H1 (cell line): ENCODE data around the gene DLGAP3. TPM values are rescaled to one million over a fixed set of nuclear protein-coding genes. Genes with fewer than 3 reads are reported as not detected.

Source experiments
- CTCF ChIA-PET: fragments of 300-600 bp; sonication (Branson Sonifier 250); formaldehyde crosslinking; loops from one replicate; lab custom pipeline; 2021; ENCODE audit not compliant: partially characterized antibody; lab: Charles Lee
- POLR2A ChIA-PET: fragments of 300-600 bp; sonication (Branson Sonifier 250); formaldehyde crosslinking; loops from one replicate; lab custom pipeline; 2021; ENCODE audit warnings: inconsistent platforms; ENCODE audit not compliant: partially characterized antibody; lab: Charles Lee
- DNase-seq, 2 experiments: peaks; one replicate each; pipeline versions ENCODE4 v3.0.0 to v3.0.0-alpha.2; 2010 to 2022; ENCODE audit warnings: low spot score in 2 of 2, low read depth in 1 of 2, mixed read lengths in 1 of 2
- FAIRE-seq: peaks from 2 replicates; lab custom pipeline; 2011; peaks lifted over from hg19 to GRCh38; lab: Jason Lieb, UNC
- H2AFZ ChIP-seq: 2 replicates; pipeline ENCODE4 v1.8.1; 2012; ENCODE audit warnings: low read length, inconsistent platforms
- H2AK5ac ChIP-seq: 2 replicates; pipeline ENCODE4 v1.6.1; 2013; ENCODE audit warnings: low read depth, low read length
- H2BK120ac ChIP-seq: replicated peaks from 2 replicates; pipeline ENCODE3; 2013; ENCODE audit warnings: low read depth, low read length, inconsistent platforms
- H2BK12ac ChIP-seq: 2 replicates; pipeline ENCODE4 v1.6.1; 2013; ENCODE audit warnings: low read depth, low read length
- H2BK15ac ChIP-seq: 2 replicates; pipeline ENCODE4 v1.6.1; 2013; ENCODE audit warnings: low read length
- H2BK20ac ChIP-seq: 2 replicates; pipeline ENCODE4 v1.6.1; 2013; ENCODE audit warnings: low read length
- H2BK5ac ChIP-seq: 2 replicates; pipeline ENCODE4 v1.6.1; 2013; ENCODE audit warnings: low read depth, low read length
- H3K14ac ChIP-seq: 2 replicates; pipeline ENCODE4 v1.6.1; 2013; ENCODE audit warnings: inconsistent platforms; ENCODE audit not compliant: insufficient read length
- H3K18ac ChIP-seq: 2 replicates; pipeline ENCODE4 v1.6.1; 2013; ENCODE audit warnings: low read length; ENCODE audit errors: extremely low read depth
- H3K23ac ChIP-seq: 2 replicates; pipeline ENCODE4 v1.6.1; 2013; ENCODE audit warnings: inconsistent platforms; ENCODE audit not compliant: insufficient read length
- H3K23me2 ChIP-seq: 2 replicates; pipeline ENCODE4 v1.6.1; 2013; ENCODE audit warnings: low read depth, low read length
- H3K27ac ChIP-seq: 2 replicates; pipeline ENCODE4 v1.6.1; 2011; ENCODE audit warnings: low read depth, low read length, inconsistent platforms
- H3K27me3 ChIP-seq, 4 experiments: replicated peaks in 1 of 4; 1 replicate in 1 of 4; 2 replicates in 3 of 4; pipeline versions ENCODE4 v1.6.1 to v1.8.1; 2011 to 2013; ENCODE audit warnings: low read length in 3 of 4, mild to moderate bottlenecking in 3 of 4, inconsistent platforms in 2 of 4, mixed read lengths in 2 of 4, moderate library complexity in 1 of 4; ENCODE audit not compliant: control insufficient read depth in 3 of 4, insufficient read depth in 3 of 4; ENCODE audit errors: extremely low read depth in 1 of 4
- H3K36me3 ChIP-seq, 4 experiments: 2 replicates each; pipeline versions ENCODE4 v1.6.1 to v1.8.1; 2011 to 2013; ENCODE audit warnings: mild to moderate bottlenecking in 4 of 4, low read length in 3 of 4, moderate library complexity in 2 of 4, control low read depth in 1 of 4, inconsistent platforms in 1 of 4; ENCODE audit not compliant: insufficient read depth in 4 of 4, control insufficient read depth in 2 of 4
- H3K4ac ChIP-seq: replicated peaks from 2 replicates; pipeline ENCODE3; 2013; ENCODE audit warnings: low read length, low read depth, mixed read lengths, inconsistent platforms; ENCODE audit not compliant: insufficient read length
- H3K4me1 ChIP-seq, 4 experiments: replicated peaks in 1 of 4; 1 replicate in 1 of 4; 2 replicates in 3 of 4; pipeline versions ENCODE4 v1.6.1 to v1.8.1; 2011 to 2013; ENCODE audit warnings: low read length in 3 of 4, inconsistent platforms in 2 of 4, mixed read lengths in 1 of 4; ENCODE audit not compliant: insufficient read depth in 4 of 4, control insufficient read depth in 3 of 4
- H3K4me2 ChIP-seq, 2 experiments: 2 replicates each; pipeline versions ENCODE4 v1.6.1 to v1.8.1; 2011 to 2013; ENCODE audit warnings: low read depth in 2 of 2, low read length in 2 of 2, control low read depth in 1 of 2, inconsistent platforms in 1 of 2, mild to moderate bottlenecking in 1 of 2; ENCODE audit not compliant: insufficient read depth in 1 of 2
- H3K4me3 ChIP-seq, 4 experiments: fragments of 200-600, 300-600 bp in 1 of 4; sonication (generic), shearing (Covaris generic), sonication (Bioruptor Twin) in 1 of 4; 2 replicates each; pipeline versions ENCODE4 v1.5.1 to v1.8.1; 2011 to 2016; ENCODE audit warnings: low read length in 4 of 4, low read depth in 3 of 4, control low read depth in 2 of 4, inconsistent platforms in 2 of 4, mild to moderate bottlenecking in 2 of 4, mixed read lengths in 1 of 4, moderate library complexity in 1 of 4; ENCODE audit not compliant: insufficient read depth in 2 of 4; ENCODE audit errors: extremely low read depth in 1 of 4
- H3K56ac ChIP-seq: replicated peaks from 2 replicates; pipeline ENCODE3; 2013; ENCODE audit warnings: low read depth, mild to moderate bottlenecking, mixed read lengths, low read length, inconsistent platforms; ENCODE audit not compliant: insufficient read length
- H3K79me1 ChIP-seq: 2 replicates; pipeline ENCODE4 v1.6.1; 2013; ENCODE audit warnings: low read depth, low read length, control low read depth
- H3K79me2 ChIP-seq, 2 experiments: 2 replicates each; pipeline versions ENCODE4 v1.6.1 to v1.8.1; 2012 to 2013; ENCODE audit warnings: low read length in 2 of 2, mild to moderate bottlenecking in 2 of 2, inconsistent platforms in 1 of 2; ENCODE audit not compliant: insufficient read depth in 2 of 2, control insufficient read depth in 1 of 2
- H3K9ac ChIP-seq, 4 experiments: replicated peaks in 1 of 4; 1 replicate in 1 of 4; 2 replicates in 3 of 4; pipeline versions ENCODE4 v1.6.1 to v1.8.1; 2011 to 2013; ENCODE audit warnings: low read depth in 3 of 4, low read length in 3 of 4, control low read depth in 2 of 4, mild to moderate bottlenecking in 2 of 4, moderate library complexity in 2 of 4, inconsistent platforms in 1 of 4; ENCODE audit errors: extremely low read depth in 1 of 4
- H3K9me3 ChIP-seq, 2 experiments: 2 replicates each; pipeline versions ENCODE4 v1.6.1 to v1.8.1; 2012 to 2013; ENCODE audit warnings: mild to moderate bottlenecking in 2 of 2, moderate library complexity in 2 of 2, control low read depth in 1 of 2, inconsistent platforms in 1 of 2, low read depth in 1 of 2, low read length in 1 of 2, mixed read lengths in 1 of 2; ENCODE audit not compliant: insufficient read depth in 2 of 2
- H4K20me1 ChIP-seq, 2 experiments: replicated peaks in 1 of 2; 2 replicates each; pipeline versions ENCODE3 to v1.8.1; 2011 to 2013; ENCODE audit warnings: inconsistent platforms in 2 of 2, low read length in 2 of 2, mild to moderate bottlenecking in 1 of 2; ENCODE audit not compliant: insufficient read depth in 2 of 2, control insufficient read depth in 1 of 2
- H4K5ac ChIP-seq: 2 replicates; pipeline ENCODE4 v1.6.1; 2013; ENCODE audit warnings: low read length, low read depth, mixed read lengths, inconsistent platforms; ENCODE audit not compliant: insufficient read length
- H4K8ac ChIP-seq: 2 replicates; pipeline ENCODE4 v1.8.0; 2013; ENCODE audit warnings: mild to moderate bottlenecking, moderate library complexity, low read length, inconsistent platforms; ENCODE audit not compliant: insufficient read depth; ENCODE audit errors: extremely low read depth
- H4K91ac ChIP-seq: replicated peaks from 2 replicates; pipeline ENCODE3; 2013; ENCODE audit warnings: low read length, mixed read lengths, inconsistent platforms; ENCODE audit not compliant: insufficient read length
- CBX8 ChIP-seq: fragments of 300-800, 300-1000 bp; sonication (generic); IDR thresholded peaks from 2 replicates; pipeline ENCODE4 v1.7.1; 2016; ENCODE audit warnings: low read depth, low read length, borderline replicate concordance
- CHD1 ChIP-seq: IDR thresholded peaks from 2 replicates; pipeline ENCODE4 v1.6.1; 2012; ENCODE audit warnings: low read depth, low read length, improper control_type of control experiment
- MAFK ChIP-seq: IDR thresholded peaks from 2 replicates; pipeline ENCODE4 v1.6.1; 2012; ENCODE audit warnings: low read depth, mild to moderate bottlenecking, improper control_type of control experiment, low read length
- PHF8 ChIP-seq: fragments of 200-600 bp; sonication (generic); conservative IDR thresholded peaks from 2 replicates; pipeline ENCODE4 v1.7.1; 2012; ENCODE audit warnings: low read depth, mild to moderate bottlenecking, inconsistent platforms, low read length, moderate library complexity
- SP4 ChIP-seq: IDR thresholded peaks from 2 replicates; pipeline ENCODE4 v1.6.1; 2012; ENCODE audit warnings: low read length, inconsistent platforms
- TAF1 ChIP-seq: IDR thresholded peaks from 2 replicates; pipeline ENCODE4 v1.6.1; 2011; ENCODE audit warnings: mild to moderate bottlenecking, low read depth, low read length
- WGBS, 2 experiments: shearing (Covaris generic) in 1 of 2; methylation state at CpG; one replicate each; pipeline versions ENCODE4 v1.1.6 to v1.1.7; 2013 to 2015; ENCODE audit warnings: low lambda C conversion rate in 2 of 2, mixed read lengths in 2 of 2, inconsistent platforms in 1 of 2, low coverage in 1 of 2, missing lambda C conversion rate in 1 of 2; ENCODE audit not compliant: insufficient replicate concordance in 2 of 2, insufficient coverage in 1 of 2, insufficient read length in 1 of 2; ENCODE audit errors: extremely low coverage in 1 of 2, missing lambda C conversion rate in 1 of 2; 5-methylcytosine and 5-hydroxymethylcytosine counted together
- polyA plus RNA-seq, 7 experiments: library from polyadenylated mRNA; depleted of rRNA in 3 of 7; stranded (reverse) in 5 of 7; unstranded in 2 of 7; fragments of >200 nt in 5 of 7; fragments of 200-250 nt in 2 of 7; gene quantifications; 1 replicate in 5 of 7; 2 replicates in 1 of 7; 4 replicates in 1 of 7; pipeline versions ENCODE4 v1.2.1 to v1.2.3, GENCODE V29; 2011 to 2013; ENCODE audit warnings: missing spikeins in 2 of 7, mixed read lengths in 2 of 7
- total RNA-seq: library from RNA; stranded (reverse); fragmentation: NEBNext Ultra II Directional; extraction: Animal tissue kit (Norgen Biotek cat#: 25700); gene quantifications from 2 replicates; pipeline ENCODE4 v1.2.1, GENCODE V29; 2021

Gene DLGAP3
- total and polyA plus RNA-seq, 2 of the 8 experiments (the other 6 are each of a cell fraction or from before 2014, with no cell fraction given), result 3.8 to 13.2 TPM

GRCh38 chr1:34928066-34928696 lies 1.3 kb downstream of the DLGAP3 start:
- Histone ChIP-seq H2AK5ac (peak overlapping the region; percentile 91; the same call in 1 of the 2 replicates), H3K79me2 (no peaks in the 10 kb centered on the region), H3K9me3 (no peaks in the 10 kb centered on the region), H4K5ac (no peak overlapping the region), H3K27ac (no peak overlapping the region), H4K8ac (peak overlapping the region; percentile 52; the same call in 1 of the 2 replicates), H2BK5ac (peak overlapping the region; percentile 57; the same call in 1 of the 2 replicates), H3K27me3 (peaks cover 0 to 25% (median 22%) of the 10 kb centered on the region in 4 experiments; a peak in 6 of 7 replicates), H3K56ac (no peak overlapping the region), H3K23ac (no peak overlapping the region), H3K36me3 (no peaks in the 10 kb centered on the region), H3K4me1 (peaks cover 8 to 13% (median 13%) of the 10 kb centered on the region in 4 experiments), H4K20me1 (peaks cover 6 to 14% of the 10 kb centered on the region in 2 experiments), H4K91ac (peak overlapping the region; percentile 79), H2AFZ (no peak overlapping the region), H2BK20ac (no peak overlapping the region; the same call in 1 of the 2 replicates), H3K4me3 (peak overlapping the region; percentile 57 to 80 (median 66); a peak in 5 of 8 replicates), H3K4ac (peak overlapping the region; percentile 90), H2BK120ac (no peak overlapping the region), H3K14ac (no peak overlapping the region), H3K9ac (no peak overlapping the region), H3K23me2 (peaks cover 12% of the 10 kb centered on the region), H3K18ac (no peak overlapping the region), H2BK15ac (peak overlapping the region; percentile 99; the same call in 1 of the 2 replicates), H3K4me2 (peak overlapping the region; percentile 88 to 100), H3K79me1 (no peaks in the 10 kb centered on the region), H2BK12ac (0 out of 2 replicates have a peak overlapping the region, but pooled peaks have one; percentile 95)
- DNase-seq (no peak), FAIRE-seq (no peak)
- 37% methylated on average over 9 of the region's 9 CpGs; no CpG with 5 or more reads in 1 of the 2 experiments for WGBS, 2 experiments
- ChIA-PET CTCF (interaction anchor here (0.5 to 3.9 kb wide), 7 partner anchors 15 to 183 kb away, joined by 3 to 18 read pairs (median 4); partner anchors contain the start of gene SMIM12), POLR2A (interaction anchor here (0.8 to 3.0 kb wide), 4 partner anchors 21 to 265 kb away, joined by 3 to 12 read pairs (median 5); partner anchors contain the start of gene SFPQ)
- TF ChIP-seq PHF8 (no peak), MAFK (no peak), CHD1 (no peak), SP4 (no peak), TAF1 (no peak), CBX8 (no peak)
